HCT116 (cell line): Measurements from ENCODE around the gene CCDC192.

Experiments used
- CEBPB ChIP-seq: IDR thresholded peaks from 2 replicates; pipeline ENCODE4 v1.6.1; 2012; ENCODE audit warnings: low read depth
- CTCF ChIP-seq, 3 experiments: fragments of 200-600 bp in 1 of 3; sonication (generic) in 1 of 3; IDR thresholded peaks in 2 of 3; conservative IDR thresholded peaks in 1 of 3; 2 replicates each; pipeline ENCODE4 v1.5.1; 2012 to 2017; ENCODE audit warnings: low read depth in 2 of 3, low read length in 2 of 3, antibody characterized with exemption in 1 of 3, borderline replicate concordance in 1 of 3, control low read depth in 1 of 3, mild to moderate bottlenecking in 1 of 3, mixed read lengths in 1 of 3, mixed run types in 1 of 3, moderate library complexity in 1 of 3; ENCODE audit not compliant: insufficient read depth in 1 of 3
- EGR1 ChIP-seq: IDR thresholded peaks from 2 replicates; pipeline ENCODE4 v1.6.1; 2012; ENCODE audit warnings: low read depth
- ELF1 ChIP-seq: IDR thresholded peaks from 2 replicates; pipeline ENCODE4 v1.6.1; 2012; ENCODE audit warnings: low read depth, borderline replicate concordance
- EZH2 ChIP-seq: fragments of 200-600 bp; sonication (generic); IDR thresholded peaks from 2 replicates; pipeline ENCODE4 v1.6.1; 2017; ENCODE audit warnings: antibody characterized with exemption, mixed run types
- FOSL1 ChIP-seq: IDR thresholded peaks from 2 replicates; pipeline ENCODE4 v1.6.1; 2012; ENCODE audit warnings: low read depth
- MAX ChIP-seq: IDR thresholded peaks from 2 replicates; pipeline ENCODE4 v1.6.1; 2012
- POLR2A ChIP-seq: IDR thresholded peaks from 2 replicates; pipeline ENCODE4 v1.7.0; 2011; ENCODE audit warnings: borderline replicate concordance; ENCODE audit not compliant: insufficient read depth, insufficient read length; ENCODE audit errors: extremely low read depth
- POLR2AphosphoS5 ChIP-seq: IDR thresholded peaks from 2 replicates; pipeline ENCODE4 v1.6.1; 2011; ENCODE audit warnings: mild to moderate bottlenecking, low read depth, low read length, moderate library complexity
- REST ChIP-seq: IDR thresholded peaks from 2 replicates; pipeline ENCODE4 v1.6.1; 2012; ENCODE audit warnings: low read depth
- SP1 ChIP-seq: IDR thresholded peaks from 2 replicates; pipeline ENCODE4 v1.6.1; 2012; ENCODE audit warnings: low read depth
- TCF7L2 ChIP-seq: IDR thresholded peaks from 2 replicates; pipeline ENCODE4 v1.7.0; 2011; ENCODE audit warnings: borderline replicate concordance, inconsistent platforms; ENCODE audit not compliant: insufficient read depth, insufficient read length; ENCODE audit errors: extremely low read depth
- YY1 ChIP-seq: IDR thresholded peaks from 2 replicates; pipeline ENCODE4 v1.6.1; 2011; ENCODE audit warnings: low read length, low read depth, moderate library complexity, mild to moderate bottlenecking; ENCODE audit not compliant: insufficient replicate concordance; ENCODE audit errors: extremely low read depth
- ZNF274 ChIP-seq: fragments of 200-500 bp; sonication (Bioruptor generic); IDR thresholded peaks from 2 replicates; pipeline ENCODE4 v1.6.1; 2014; ENCODE audit warnings: mild to moderate bottlenecking, low read depth, low read length, inconsistent platforms

GRCh38 chr5:127846884-127847283 lies 143.7 kb downstream of the CCDC192 start:
- no peak for TF ChIP-seq POLR2A
- TF ChIP-seq CTCF (IDR thresholded peaks at IDR 0.05 in 2 of 3, conservative IDR thresholded peaks at IDR 0.05 in 1 of 3; ENCODE audit: borderline replicate concordance in 1 of 3, insufficient read depth in 1 of 3, low read depth in 2 of 3, low read length in 2 of 3), result no peak
- TF ChIP-seq YY1, result no peak
- TF ChIP-seq EZH2, result no peak
- no peak for TF ChIP-seq TCF7L2
- no peak for TF ChIP-seq POLR2AphosphoS5
- no peak for TF ChIP-seq ZNF274
- TF ChIP-seq MAX, result no peak
- no peak for TF ChIP-seq REST
- TF ChIP-seq FOSL1, result no peak
- no peak for TF ChIP-seq CEBPB
- TF ChIP-seq SP1, result no peak
- TF ChIP-seq EGR1, result no peak
- no peak for TF ChIP-seq ELF1
